ENCODE data around the gene MEGF6. TPM values are rescaled to one million over a fixed set of nuclear protein-coding genes. Genes with fewer than 3 reads are reported as not detected.
"Not testable (repeated sequence)": the region's sequence is repeated elsewhere in the genome, so short reads cannot be mapped to it uniquely, and the experiment has no call there.

MEGF6 gene
- total RNA-seq, 1 donor from 2014 or later, result 33.3 TPM

GRCh38 chr1:3621151-3621671, 9.9 kb upstream of the MEGF6 start:
- TF ChIP-seq CTCF (conservative IDR thresholded peaks at IDR 0.05; ENCODE audit: low read depth, low read length), result peak; percentile 66
- DNase-seq (ENCODE audit: low read depth); H3K4me3 ChIP-seq (ENCODE audit: low read depth, low read length): not testable (repeated sequence)

- no peak overlapping the region for H3K4me3 ChIP-seq (ENCODE audit: low read depth, low read length)
- no peak for TF ChIP-seq CTCF (conservative IDR thresholded peaks at IDR 0.05; ENCODE audit: low read depth, low read length)
- no peak for DNase-seq (ENCODE audit: low read depth)
Observed at GRCh38 chr1:3620708-3621107, 9.4 kb upstream of the MEGF6 start.

- peak; percentile 82 for TF ChIP-seq CTCF (conservative IDR thresholded peaks at IDR 0.05; ENCODE audit: low read depth, low read length)
- H3K4me3 ChIP-seq (ENCODE audit: low read depth, low read length), result no peak overlapping the region
- DNase-seq (ENCODE audit: low read depth), result no peak
Observed at GRCh38 chr1:3618881-3619671, 7.8 kb upstream of the MEGF6 start.

GRCh38 chr1:3618531-3618880, 7.2 kb upstream of the MEGF6 start:
- no peak overlapping the region for H3K4me3 ChIP-seq (ENCODE audit: low read depth, low read length)
- no peak for DNase-seq (ENCODE audit: low read depth)
- TF ChIP-seq CTCF (conservative IDR thresholded peaks at IDR 0.05; ENCODE audit: low read depth, low read length), result no peak

- TF ChIP-seq CTCF (conservative IDR thresholded peaks at IDR 0.05; ENCODE audit: low read depth, low read length), result no peak
- DNase-seq (ENCODE audit: low read depth), result no peak
- no peak overlapping the region for H3K4me3 ChIP-seq (ENCODE audit: low read depth, low read length)
Observed at GRCh38 chr1:3617806-3618345, 6.6 kb upstream of the MEGF6 start.

GRCh38 chr1:3616861-3617260, 5.6 kb upstream of the MEGF6 start:
- no peak for TF ChIP-seq CTCF (conservative IDR thresholded peaks at IDR 0.05; ENCODE audit: low read depth, low read length)
- no peak overlapping the region for H3K4me3 ChIP-seq (ENCODE audit: low read depth, low read length)
- DNase-seq (ENCODE audit: low read depth), result no peak

Measured in epithelial cell of proximal tubule (primary cell).